Karpas-422 (cell line): ENCODE measurements around the gene SLC35A1. TPM values are rescaled to one million over a fixed set of nuclear protein-coding genes. Genes with fewer than 3 reads are reported as not detected.

Experiments
- DNase-seq: peaks from one replicate; pipeline ENCODE4 v3.0.0-alpha.2; 2015
- H2AFZ ChIP-seq: fragments of 200-600 bp; sonication (generic); 2 replicates; pipeline ENCODE4 v1.6.1; 2014; ENCODE audit warnings: antibody characterized with exemption, low read length, mixed read lengths
- H3K27ac ChIP-seq: fragments of 200-600 bp; sonication (generic); 2 replicates; pipeline ENCODE4 v1.5.1; 2014; ENCODE audit warnings: mild to moderate bottlenecking, low read length, moderate library complexity
- H3K27me3 ChIP-seq: fragments of 200-600 bp; sonication (generic); 2 replicates; pipeline ENCODE4 v1.6.1; 2014; ENCODE audit warnings: low read length, mixed read lengths
- H3K36me3 ChIP-seq: fragments of 200-600 bp; sonication (generic); 2 replicates; pipeline ENCODE4 v1.6.1; 2014; ENCODE audit warnings: low read length, mixed read lengths; ENCODE audit not compliant: insufficient read depth
- H3K4me1 ChIP-seq: fragments of 200-600 bp; sonication (generic); 2 replicates; pipeline ENCODE4 v1.6.1; 2014; ENCODE audit warnings: mild to moderate bottlenecking, low read length, mixed read lengths
- H3K4me2 ChIP-seq: fragments of 200-600 bp; sonication (generic); 2 replicates; pipeline ENCODE4 v1.6.1; 2014; ENCODE audit warnings: low read length, low read depth, mild to moderate bottlenecking; ENCODE audit not compliant: poor library complexity, severe bottlenecking
- H3K4me3 ChIP-seq: fragments of 200-600 bp; sonication (generic); 2 replicates; pipeline ENCODE4 v1.5.1; 2014; ENCODE audit warnings: mild to moderate bottlenecking, antibody characterized with exemption, low read length, mixed read lengths
- H3K79me2 ChIP-seq: fragments of 200-600 bp; sonication (generic); 2 replicates; pipeline ENCODE4 v1.6.1; 2014; ENCODE audit warnings: mild to moderate bottlenecking, low read length, mixed read lengths
- H3K9ac ChIP-seq: fragments of 200-600 bp; sonication (generic); 2 replicates; pipeline ENCODE4 v1.6.0; 2014; ENCODE audit warnings: low read length
- H3K9me2 ChIP-seq: fragments of 200-600 bp; sonication (generic), shearing (Covaris generic); replicated peaks from 2 replicates; pipeline ENCODE4 v1.6.0; 2014; ENCODE audit warnings: mild to moderate bottlenecking, low read length, moderate library complexity; ENCODE audit not compliant: insufficient read depth
- H3K9me3 ChIP-seq: fragments of 300-700, 200-600 bp; sonication (generic); 2 replicates; pipeline ENCODE4 v1.6.1; 2014; ENCODE audit warnings: low read length, mixed read lengths
- H4K20me1 ChIP-seq: fragments of 200-600 bp; sonication (generic); 2 replicates; pipeline ENCODE4 v1.6.1; 2014; ENCODE audit warnings: mild to moderate bottlenecking, antibody characterized with exemption, low read length, low read depth; ENCODE audit not compliant: insufficient read depth
- total RNA-seq: library from RNA; depleted of rRNA; stranded (reverse); fragments of >200 nt; shearing (Covaris generic); gene quantifications from 2 replicates; pipeline ENCODE4 v1.2.3, GENCODE V29; 2014; ENCODE audit warnings: low replicate concordance; rRNA removed

Gene SLC35A1, protein sequence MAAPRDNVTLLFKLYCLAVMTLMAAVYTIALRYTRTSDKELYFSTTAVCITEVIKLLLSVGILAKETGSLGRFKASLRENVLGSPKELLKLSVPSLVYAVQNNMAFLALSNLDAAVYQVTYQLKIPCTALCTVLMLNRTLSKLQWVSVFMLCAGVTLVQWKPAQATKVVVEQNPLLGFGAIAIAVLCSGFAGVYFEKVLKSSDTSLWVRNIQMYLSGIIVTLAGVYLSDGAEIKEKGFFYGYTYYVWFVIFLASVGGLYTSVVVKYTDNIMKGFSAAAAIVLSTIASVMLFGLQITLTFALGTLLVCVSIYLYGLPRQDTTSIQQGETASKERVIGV
- 13.1 and 31.6 TPM in 2 replicates for total RNA-seq

DNA sequence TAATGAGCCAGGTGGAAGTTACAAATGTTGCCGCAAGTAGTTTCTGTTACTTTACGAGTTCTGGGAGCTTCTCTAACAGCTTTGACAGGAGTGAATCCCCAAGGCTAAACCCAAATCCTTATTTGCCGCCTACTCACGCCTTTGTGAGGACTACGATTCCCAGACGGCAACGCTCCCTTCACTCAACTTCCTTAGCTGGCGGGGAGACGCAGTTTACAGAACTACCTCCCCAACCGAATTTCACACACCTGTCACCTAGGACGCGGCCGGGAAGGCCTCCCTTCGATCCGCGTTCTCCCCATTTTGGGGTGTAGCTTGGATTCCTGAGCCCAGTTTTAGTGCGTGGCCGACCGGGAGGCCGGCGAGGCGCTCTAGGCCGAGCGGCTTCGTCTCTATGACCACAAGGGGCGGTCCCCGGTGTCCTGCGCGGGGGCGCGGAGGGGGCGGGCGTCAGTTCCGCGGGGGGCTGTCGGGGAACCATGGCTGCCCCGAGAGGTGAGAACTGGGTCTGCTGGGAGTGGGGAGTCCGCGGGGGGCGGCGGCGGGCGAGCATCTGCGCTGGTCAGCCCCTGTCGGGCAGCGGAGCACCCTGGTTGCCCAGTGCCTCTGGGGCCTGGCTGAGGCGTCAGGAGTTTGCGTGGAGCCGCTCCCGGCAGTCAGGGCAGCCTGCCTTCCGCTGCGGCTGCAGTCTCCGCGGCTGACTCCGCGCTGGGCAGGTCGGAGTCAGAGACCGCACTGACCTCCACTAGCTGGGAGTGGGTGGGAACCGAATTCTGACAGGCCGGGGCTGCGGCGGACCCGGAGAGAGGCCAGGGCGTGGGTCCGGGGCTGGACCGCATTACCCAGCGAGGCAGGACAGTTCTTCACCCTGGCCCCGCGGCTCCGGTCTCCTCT is at the start of gene SLC35A1:
TSS of gene SLC35A1 (plus strand) at position 450 of the 894 bp plus-strand sequence. CDS start at position 480, 30 bp downstream.
- peaks cover 1% of the 10 kb centered on the region; the same call in 1 of the 2 replicates for H3K36me3 ChIP-seq
- H3K27ac ChIP-seq = peak within 1 kb of the TSS; percentile 38; the same call in 1 of the 2 replicates
- no peaks in the 10 kb centered on the region for H3K9me2 ChIP-seq
- H3K4me2 ChIP-seq = peak within 1 kb of the TSS; percentile 98
- H3K27me3 ChIP-seq = no peaks in the 10 kb centered on the region
- no peaks in the 10 kb centered on the region for H4K20me1 ChIP-seq
- peaks cover 36% of the 10 kb centered on the region for H3K79me2 ChIP-seq
- H3K4me3 ChIP-seq = peak within 1 kb of the TSS; percentile 91
- peak within 1 kb of the TSS; percentile 86 for H3K9ac ChIP-seq
- H3K4me1 ChIP-seq = peaks cover 35% of the 10 kb centered on the region
- peak; percentile 93 for DNase-seq
- H3K9me3 ChIP-seq = no peaks in the 10 kb centered on the region
- peak within 1 kb of the TSS; percentile 91 for H2AFZ ChIP-seq

DNA sequence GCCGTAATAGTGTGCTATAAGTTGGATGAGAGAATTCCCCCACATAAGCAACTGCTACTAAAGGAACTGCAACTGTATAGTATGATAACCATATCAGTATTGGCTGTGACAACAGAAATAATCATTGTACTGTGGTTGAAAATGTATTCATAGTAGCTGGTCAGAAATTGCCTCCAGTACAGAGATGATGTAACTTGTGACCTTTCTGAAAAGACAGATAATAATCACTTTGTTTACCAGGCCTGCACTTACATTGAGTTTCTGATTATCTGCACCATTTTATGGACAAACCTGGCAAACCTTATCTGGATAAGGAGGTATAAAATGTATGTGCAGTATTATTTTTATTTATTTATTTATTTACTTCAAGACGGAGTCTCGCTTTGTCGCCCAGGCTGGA is 46.0 kb upstream of the SLC35A1 start:
- Histone ChIP-seq H3K27ac (no peak overlapping the region), H4K20me1 (no peaks in the 10 kb centered on the region), H3K9me2 (no peaks in the 10 kb centered on the region), H3K36me3 (no peaks in the 10 kb centered on the region), H2AFZ (no peak overlapping the region), H3K4me3 (no peak overlapping the region), H3K4me1 (no peaks in the 10 kb centered on the region), H3K27me3 (no peaks in the 10 kb centered on the region), H3K9me3 (no peaks in the 10 kb centered on the region), H3K4me2 (no peak overlapping the region), H3K79me2 (no peaks in the 10 kb centered on the region), H3K9ac (no peak overlapping the region)
- no peak for DNase-seq

DNA sequence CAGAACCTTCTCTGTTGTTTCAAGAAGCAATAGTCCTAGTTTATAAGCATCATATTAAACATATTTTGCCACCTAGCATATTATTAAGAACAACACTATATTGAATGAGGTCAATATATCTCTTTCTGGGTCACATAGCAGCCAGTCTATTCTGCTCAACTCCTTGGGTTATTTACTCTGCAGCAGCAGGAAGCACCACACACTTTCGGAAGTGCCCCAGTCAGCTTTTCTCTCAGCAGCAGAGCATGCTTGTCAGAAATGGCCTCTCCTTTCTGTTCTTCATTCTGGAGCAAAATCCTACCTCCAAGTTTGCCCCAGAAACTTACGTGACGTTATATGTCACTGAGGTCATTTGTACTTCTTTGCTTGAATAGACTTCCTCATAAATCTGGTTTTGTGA is 42.3 kb upstream of the SLC35A1 start:
- Histone ChIP-seq H3K9me2 (no peaks in the 10 kb centered on the region), H2AFZ (no peak overlapping the region), H3K36me3 (no peaks in the 10 kb centered on the region), H3K4me2 (no peak overlapping the region), H3K27ac (no peak overlapping the region), H3K79me2 (no peaks in the 10 kb centered on the region), H3K27me3 (no peaks in the 10 kb centered on the region), H3K4me3 (no peak overlapping the region), H3K4me1 (no peaks in the 10 kb centered on the region), H4K20me1 (no peaks in the 10 kb centered on the region), H3K9ac (no peak overlapping the region), H3K9me3 (no peaks in the 10 kb centered on the region)
- DNase-seq = no peak

DNA sequence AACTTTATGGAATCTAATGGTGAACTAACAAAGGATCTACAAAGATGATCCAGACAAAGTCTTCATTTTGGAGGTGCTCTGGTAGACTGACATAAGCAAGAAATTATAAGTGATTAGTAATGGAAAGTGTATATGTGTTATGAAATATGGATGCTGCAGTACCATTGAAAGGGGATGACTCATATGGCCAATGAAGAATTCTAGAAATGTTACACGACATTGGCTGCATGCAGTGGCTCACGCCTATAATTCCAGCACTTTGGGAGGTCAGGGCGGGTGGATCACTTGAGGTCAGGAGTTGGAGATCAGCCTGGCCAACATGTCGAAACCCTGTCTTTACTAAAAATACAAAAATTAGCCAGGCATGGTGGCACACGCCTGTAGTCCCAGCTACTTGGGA is 41.5 kb upstream of the SLC35A1 start:
- Histone ChIP-seq H3K36me3 (no peaks in the 10 kb centered on the region), H3K27me3 (no peaks in the 10 kb centered on the region), H2AFZ (no peak overlapping the region), H3K4me1 (no peaks in the 10 kb centered on the region), H3K9ac (no peak overlapping the region), H3K4me3 (no peak overlapping the region), H3K9me2 (no peaks in the 10 kb centered on the region), H3K79me2 (no peaks in the 10 kb centered on the region), H3K9me3 (no peaks in the 10 kb centered on the region), H3K4me2 (no peak overlapping the region), H3K27ac (no peak overlapping the region), H4K20me1 (no peaks in the 10 kb centered on the region)
- no peak for DNase-seq

DNA sequence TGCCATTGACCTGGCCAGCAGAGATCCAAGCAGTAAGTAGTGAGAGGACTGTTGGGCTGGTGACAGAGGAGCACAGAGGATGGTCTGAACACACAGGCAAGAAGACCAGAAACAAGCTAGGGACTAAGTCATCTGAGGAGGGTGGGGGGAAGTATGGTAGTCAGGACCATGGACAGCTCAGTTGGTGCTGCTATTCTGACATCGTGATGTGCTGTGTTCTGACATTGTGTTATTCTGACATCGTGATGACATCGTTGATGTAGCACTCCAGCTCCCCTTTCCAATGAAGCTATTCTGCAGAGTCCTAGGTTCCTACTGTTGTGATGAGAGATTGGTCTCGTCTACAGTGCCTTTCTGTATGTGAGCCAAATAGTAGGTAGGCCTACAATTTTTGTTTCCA is 36.3 kb upstream of the SLC35A1 start:
- Histone ChIP-seq H4K20me1 (no peaks in the 10 kb centered on the region), H3K79me2 (no peaks in the 10 kb centered on the region), H3K9ac (no peak overlapping the region), H3K36me3 (no peaks in the 10 kb centered on the region), H3K4me3 (no peak overlapping the region), H3K27ac (no peak overlapping the region), H3K27me3 (no peaks in the 10 kb centered on the region), H2AFZ (no peak overlapping the region), H3K4me1 (no peaks in the 10 kb centered on the region), H3K9me2 (no peaks in the 10 kb centered on the region), H3K4me2 (no peak overlapping the region), H3K9me3 (no peaks in the 10 kb centered on the region)
- DNase-seq = peak; percentile 88

DNA sequence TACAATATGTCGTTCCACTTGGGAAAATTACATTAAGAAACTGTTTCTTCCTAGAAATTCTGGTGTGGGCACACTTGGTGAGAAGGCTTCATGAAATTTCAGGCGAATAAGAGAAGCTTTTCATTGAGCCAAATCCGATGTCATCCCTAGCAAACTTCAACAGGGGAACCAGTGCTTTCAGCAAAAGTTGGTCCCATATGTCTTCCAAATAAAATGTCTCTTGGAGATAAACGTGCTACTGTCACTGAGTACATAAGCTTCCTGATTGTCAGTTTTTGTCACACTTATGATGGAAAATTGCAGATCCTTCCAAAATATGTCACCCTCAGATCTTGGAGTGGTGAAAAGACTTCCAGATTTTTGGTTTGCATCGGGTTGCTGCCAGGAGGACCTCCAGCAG is 31.1 kb upstream of the SLC35A1 start:
- H3K4me2 ChIP-seq = no peak overlapping the region
- H3K27ac ChIP-seq = no peak overlapping the region
- no peaks in the 10 kb centered on the region for H4K20me1 ChIP-seq
- H3K79me2 ChIP-seq = no peaks in the 10 kb centered on the region
- no peaks in the 10 kb centered on the region for H3K27me3 ChIP-seq
- H3K4me1 ChIP-seq = no peaks in the 10 kb centered on the region
- no peak overlapping the region for H2AFZ ChIP-seq
- H3K9me3 ChIP-seq = no peaks in the 10 kb centered on the region
- no peaks in the 10 kb centered on the region for H3K36me3 ChIP-seq
- no peak overlapping the region for H3K9ac ChIP-seq
- H3K9me2 ChIP-seq = no peaks in the 10 kb centered on the region
- H3K4me3 ChIP-seq = no peak overlapping the region
- DNase-seq = no peak

DNA sequence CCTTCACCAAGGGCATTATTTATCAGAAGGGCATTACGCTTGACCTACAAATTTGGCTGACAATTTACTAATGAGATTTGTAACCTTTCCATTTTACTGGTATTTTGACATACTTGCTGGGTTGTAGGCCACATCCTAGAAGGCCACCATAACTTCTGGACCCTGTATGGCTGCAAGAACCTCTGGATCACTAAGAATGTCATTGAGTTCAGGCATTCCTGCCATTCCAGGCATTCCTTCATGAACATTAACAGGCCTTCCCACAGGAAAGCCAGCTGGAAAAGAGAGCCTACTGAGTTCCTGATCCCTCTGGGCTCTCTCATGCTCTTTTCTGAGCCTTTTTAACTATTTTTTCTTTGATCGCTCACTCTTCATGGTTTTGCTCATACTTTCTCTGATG is 28.4 kb upstream of the SLC35A1 start:
- Histone ChIP-seq H3K4me2 (no peak overlapping the region), H3K4me1 (no peaks in the 10 kb centered on the region), H3K79me2 (no peaks in the 10 kb centered on the region), H2AFZ (no peak overlapping the region), H3K27ac (no peak overlapping the region), H3K4me3 (no peak overlapping the region), H3K9me3 (no peaks in the 10 kb centered on the region), H3K9ac (no peak overlapping the region), H3K27me3 (no peaks in the 10 kb centered on the region), H3K36me3 (no peaks in the 10 kb centered on the region), H4K20me1 (no peaks in the 10 kb centered on the region), H3K9me2 (no peaks in the 10 kb centered on the region)
- DNase-seq = no peak

DNA sequence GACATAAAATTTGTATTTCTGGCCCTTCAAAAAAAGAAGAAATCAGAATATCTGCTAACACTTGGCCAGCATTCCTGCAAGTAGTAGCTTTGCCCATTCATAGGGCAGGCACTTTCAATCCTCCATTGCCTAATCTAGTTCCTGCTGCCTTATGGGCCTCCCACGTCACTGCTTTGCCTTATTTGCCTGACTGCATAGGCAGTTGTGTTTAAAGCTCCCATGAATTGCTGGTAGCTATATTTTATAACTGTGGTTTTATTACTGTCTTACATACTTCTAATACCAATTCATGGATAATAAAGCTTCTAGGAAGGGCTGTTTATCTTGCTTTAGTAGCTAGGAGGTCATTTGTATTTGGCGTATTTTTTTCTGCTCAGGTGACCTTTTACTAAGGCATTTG is 7.7 kb upstream of the SLC35A1 start:
- no peak overlapping the region for H2AFZ ChIP-seq
- H3K4me1 ChIP-seq = no peaks in the 10 kb centered on the region
- no peaks in the 10 kb centered on the region for H3K9me2 ChIP-seq
- no peak overlapping the region for H3K4me2 ChIP-seq
- no peak overlapping the region for H3K4me3 ChIP-seq
- no peaks in the 10 kb centered on the region for H3K9me3 ChIP-seq
- no peaks in the 10 kb centered on the region for H3K27me3 ChIP-seq
- H3K36me3 ChIP-seq = no peaks in the 10 kb centered on the region
- no peaks in the 10 kb centered on the region for H4K20me1 ChIP-seq
- no peaks in the 10 kb centered on the region for H3K79me2 ChIP-seq
- DNase-seq = no peak
- no peak overlapping the region for H3K27ac ChIP-seq
- no peak overlapping the region for H3K9ac ChIP-seq
